Measurements from ENCODE around the gene KLHL42.

KLHL42 gene

DNA sequence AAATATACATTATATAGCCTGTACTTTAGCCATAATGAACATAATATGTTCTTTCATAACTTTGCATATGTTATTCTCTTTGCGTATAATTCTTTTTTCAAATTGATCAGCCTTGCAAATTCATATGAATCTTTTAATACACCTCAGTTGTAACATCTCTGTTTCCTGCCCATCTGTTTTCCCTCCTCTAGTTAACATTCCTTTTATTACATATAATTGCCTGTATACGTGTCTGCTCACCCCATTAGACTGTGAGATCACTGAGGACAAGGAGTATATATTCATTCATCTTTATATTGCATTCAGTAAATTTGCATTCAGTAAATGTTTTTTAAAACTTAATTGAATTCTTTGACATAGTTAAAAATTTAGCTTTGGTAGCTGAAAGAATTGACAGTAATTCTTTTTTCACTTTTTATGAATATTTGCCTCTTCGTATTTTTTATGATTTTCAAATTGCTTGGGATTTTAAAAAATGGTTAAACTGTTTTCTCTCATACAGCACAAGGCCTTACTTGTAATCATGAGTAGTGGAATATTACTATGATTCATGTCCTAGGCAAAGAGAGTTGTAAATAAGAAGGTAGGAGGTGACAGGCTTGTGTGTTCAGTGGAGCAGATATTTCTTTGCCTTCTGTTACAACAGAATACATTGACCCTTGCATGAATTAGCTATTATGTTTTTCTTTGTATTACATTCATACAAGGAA is 32.8 kb upstream of the KLHL42 start:
- Histone ChIP-seq H3K27ac (ENCODE audit: low read depth, low read length, poor library complexity, severe bottlenecking) (no peak overlapping the region), H3K9me2 (ENCODE audit: low read depth, low read length) (no peaks in the 10 kb centered on the region), H3K36me3 (ENCODE audit: insufficient read depth, low read length) (peaks cover 67% of the 10 kb centered on the region), H2AFZ (ENCODE audit: low read length) (no peak overlapping the region), H4K20me1 (ENCODE audit: insufficient read depth, low read length) (no peaks in the 10 kb centered on the region), H3K9ac (ENCODE audit: low read length) (no peak overlapping the region), H3K27me3 (ENCODE audit: insufficient read depth, low read length) (no peaks in the 10 kb centered on the region), H3K4me2 (ENCODE audit: low read length) (no peak overlapping the region), H3K9me3 (ENCODE audit: low read length) (no peaks in the 10 kb centered on the region), H3K79me2 (ENCODE audit: insufficient read depth, low read length) (no peaks in the 10 kb centered on the region), H3F3A (ENCODE audit: insufficient read depth, low read length) (no peaks in the 10 kb centered on the region), H3K4me3 (ENCODE audit: low read depth, low read length, poor library complexity, severe bottlenecking) (no peak overlapping the region), H3K4me1 (ENCODE audit: insufficient read depth, low read length, severe bottlenecking) (peaks cover 20% of the 10 kb centered on the region)
- no peak for TF ChIP-seq EZH2 (IDR thresholded peaks at IDR 0.05; ENCODE audit: borderline replicate concordance, low read length)
- TF ChIP-seq, protein P1, sequence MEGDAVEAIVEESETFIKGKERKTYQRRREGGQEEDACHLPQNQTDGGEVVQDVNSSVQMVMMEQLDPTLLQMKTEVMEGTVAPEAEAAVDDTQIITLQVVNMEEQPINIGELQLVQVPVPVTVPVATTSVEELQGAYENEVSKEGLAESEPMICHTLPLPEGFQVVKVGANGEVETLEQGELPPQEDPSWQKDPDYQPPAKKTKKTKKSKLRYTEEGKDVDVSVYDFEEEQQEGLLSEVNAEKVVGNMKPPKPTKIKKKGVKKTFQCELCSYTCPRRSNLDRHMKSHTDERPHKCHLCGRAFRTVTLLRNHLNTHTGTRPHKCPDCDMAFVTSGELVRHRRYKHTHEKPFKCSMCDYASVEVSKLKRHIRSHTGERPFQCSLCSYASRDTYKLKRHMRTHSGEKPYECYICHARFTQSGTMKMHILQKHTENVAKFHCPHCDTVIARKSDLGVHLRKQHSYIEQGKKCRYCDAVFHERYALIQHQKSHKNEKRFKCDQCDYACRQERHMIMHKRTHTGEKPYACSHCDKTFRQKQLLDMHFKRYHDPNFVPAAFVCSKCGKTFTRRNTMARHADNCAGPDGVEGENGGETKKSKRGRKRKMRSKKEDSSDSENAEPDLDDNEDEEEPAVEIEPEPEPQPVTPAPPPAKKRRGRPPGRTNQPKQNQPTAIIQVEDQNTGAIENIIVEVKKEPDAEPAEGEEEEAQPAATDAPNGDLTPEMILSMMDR (IDR thresholded peaks at IDR 0.05; ENCODE audit: low read length), result no peak

DNA sequence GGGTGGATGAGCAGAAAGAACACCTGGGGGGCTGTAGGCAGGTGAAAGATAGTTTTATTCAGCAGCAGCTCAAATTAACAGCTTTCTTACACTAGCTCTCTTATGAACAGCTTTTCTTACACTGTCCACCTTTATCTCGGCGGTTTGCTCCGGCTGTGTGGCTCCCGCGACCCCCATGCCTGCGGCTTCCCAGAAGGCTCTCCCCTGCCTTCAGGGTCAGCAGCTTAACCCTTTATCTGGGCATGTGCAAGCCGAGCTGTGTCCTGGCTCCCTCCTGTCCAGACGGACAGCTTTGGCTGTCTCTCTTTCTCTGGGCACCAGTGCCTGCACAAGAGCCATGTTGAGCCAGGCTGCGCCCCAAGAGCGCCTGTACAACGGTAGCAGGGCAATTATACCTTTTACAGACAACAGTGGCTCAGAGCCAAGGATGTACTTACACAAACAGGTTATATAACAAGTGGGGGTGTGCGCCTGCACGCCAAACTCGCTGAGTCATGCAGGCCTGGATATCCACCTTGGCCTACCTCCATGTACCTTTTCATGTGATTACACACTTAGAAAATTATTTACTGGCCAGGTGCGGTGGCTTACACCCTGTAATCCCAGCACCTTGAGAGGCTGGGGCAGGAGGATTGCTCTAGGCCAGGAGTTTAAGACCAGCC is 28.5 kb upstream of the KLHL42 start:
- no peaks in the 10 kb centered on the region for H3K9me2 ChIP-seq (ENCODE audit: low read depth, low read length)
- H3K4me2 ChIP-seq (ENCODE audit: low read length), result no peak overlapping the region
- no peak overlapping the region for H3K27ac ChIP-seq (ENCODE audit: low read depth, low read length, poor library complexity, severe bottlenecking)
- no peak overlapping the region for H3K4me3 ChIP-seq (ENCODE audit: low read depth, low read length, poor library complexity, severe bottlenecking)
- H4K20me1 ChIP-seq (ENCODE audit: insufficient read depth, low read length), result no peaks in the 10 kb centered on the region
- H3K36me3 ChIP-seq (ENCODE audit: insufficient read depth, low read length), result peaks cover 48% of the 10 kb centered on the region
- no peak overlapping the region for H3K9ac ChIP-seq (ENCODE audit: low read length)
- no peaks in the 10 kb centered on the region for H3K79me2 ChIP-seq (ENCODE audit: insufficient read depth, low read length)
- H3K27me3 ChIP-seq (ENCODE audit: insufficient read depth, low read length), result no peaks in the 10 kb centered on the region
- peaks cover 20% of the 10 kb centered on the region for H3K4me1 ChIP-seq (ENCODE audit: insufficient read depth, low read length, severe bottlenecking)
- no peaks in the 10 kb centered on the region for H3F3A ChIP-seq (ENCODE audit: insufficient read depth, low read length)
- TF ChIP-seq, protein P1 (IDR thresholded peaks at IDR 0.05; ENCODE audit: low read length), result no peak
- TF ChIP-seq EZH2 (IDR thresholded peaks at IDR 0.05; ENCODE audit: borderline replicate concordance, low read length), result no peak
- no peaks in the 10 kb centered on the region for H3K9me3 ChIP-seq (ENCODE audit: low read length)
- no peak overlapping the region for H2AFZ ChIP-seq (ENCODE audit: low read length)

DNA sequence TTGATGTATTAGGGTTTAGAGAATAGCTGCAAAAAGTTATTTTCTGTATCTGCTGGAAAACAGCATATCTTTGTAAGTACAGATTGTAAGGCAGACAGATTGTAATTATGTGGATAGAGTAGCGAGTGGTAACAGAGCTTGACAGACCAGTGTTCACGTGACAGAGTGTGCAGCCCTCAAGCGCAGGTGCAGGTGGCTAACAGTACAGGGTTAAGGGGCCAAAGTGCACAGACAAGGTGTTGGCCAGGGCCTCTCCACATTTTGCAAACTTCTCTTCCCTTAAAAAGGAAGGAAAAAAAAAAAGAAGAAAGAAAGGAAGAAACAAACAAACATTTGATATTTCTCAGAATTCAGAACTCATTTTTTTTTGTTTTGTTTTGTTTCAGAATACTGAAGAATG is 25.2 kb upstream of the KLHL42 start:
- no peak overlapping the region for H3K4me3 ChIP-seq (ENCODE audit: low read depth, low read length, poor library complexity, severe bottlenecking)
- no peaks in the 10 kb centered on the region for H3F3A ChIP-seq (ENCODE audit: insufficient read depth, low read length)
- no peaks in the 10 kb centered on the region for H4K20me1 ChIP-seq (ENCODE audit: insufficient read depth, low read length)
- H3K9ac ChIP-seq (ENCODE audit: low read length), result no peak overlapping the region
- H3K36me3 ChIP-seq (ENCODE audit: insufficient read depth, low read length), result peaks cover 34% of the 10 kb centered on the region
- no peaks in the 10 kb centered on the region for H3K79me2 ChIP-seq (ENCODE audit: insufficient read depth, low read length)
- no peak overlapping the region for H3K27ac ChIP-seq (ENCODE audit: low read depth, low read length, poor library complexity, severe bottlenecking)
- no peak overlapping the region for H2AFZ ChIP-seq (ENCODE audit: low read length)
- no peak overlapping the region for H3K4me2 ChIP-seq (ENCODE audit: low read length)
- no peaks in the 10 kb centered on the region for H3K9me3 ChIP-seq (ENCODE audit: low read length)
- H3K9me2 ChIP-seq (ENCODE audit: low read depth, low read length), result no peaks in the 10 kb centered on the region
- H3K27me3 ChIP-seq (ENCODE audit: insufficient read depth, low read length), result no peaks in the 10 kb centered on the region
- peaks cover 9% of the 10 kb centered on the region for H3K4me1 ChIP-seq (ENCODE audit: insufficient read depth, low read length, severe bottlenecking)
- TF ChIP-seq EZH2 (IDR thresholded peaks at IDR 0.05; ENCODE audit: borderline replicate concordance, low read length), result no peak
- TF ChIP-seq, protein P1 (IDR thresholded peaks at IDR 0.05; ENCODE audit: low read length), result no peak

Data from OCI-LY1 (cell line).